Skeletal muscle cell (primary cell): ENCODE results near the gene DR1.
"Not testable (repeated sequence)": the region's sequence is repeated elsewhere in the genome, so short reads cannot be mapped to it uniquely, and the experiment has no call there.

Source experiments
- DNase-seq: peaks from one replicate; pipeline ENCODE4 v3.0.0-alpha.2; 2010; ENCODE audit warnings: low read depth
- H3K4me3 ChIP-seq: 2 replicates; pipeline ENCODE4 v1.5.1; 2011; ENCODE audit warnings: low read depth, mild to moderate bottlenecking, control low read depth, low read length, moderate library complexity

Gene DR1

GRCh38 chr1:93338387-93339146 is 7.1 kb upstream of the DR1 start:
- peak; percentile 81 for DNase-seq
- H3K4me3 ChIP-seq: no peak overlapping the region

- no peak overlapping the region for H3K4me3 ChIP-seq
- no peak for DNase-seq
Observed at GRCh38 chr1:93339171-93339697, 6.5 kb upstream of the DR1 start.

GRCh38 chr1:93340090-93340489 is 5.6 kb upstream of the DR1 start:
- H3K4me3 ChIP-seq: no peak overlapping the region
- no peak for DNase-seq

GRCh38 chr1:93344484-93344883 is 1.2 kb upstream of the DR1 start:
- DNase-seq: no peak
- no peak overlapping the region for H3K4me3 ChIP-seq

GRCh38 chr1:93344886-93345632 is 648 bp upstream of the DR1 start:
- peak overlapping the region; percentile 86 for H3K4me3 ChIP-seq
- no peak for DNase-seq

- no peak for DNase-seq
- H3K4me3 ChIP-seq: peak overlapping the region; percentile 86
Observed at GRCh38 chr1:93346421-93346993, 800 bp downstream of the DR1 start.

- H3K4me3 ChIP-seq: peak overlapping the region; percentile 86
Observed at GRCh38 chr1:93347334-93347899, 1.7 kb downstream of the DR1 start.

GRCh38 chr1:93348104-93348728 is 2.5 kb downstream of the DR1 start:
- H3K4me3 ChIP-seq: peak overlapping the region; percentile 86
- no peak for DNase-seq

More at GRCh38 chr1:93347334-93347899, 1.7 kb downstream of the DR1 start:
- DNase-seq: no peak

GRCh38 chr1:93349231-93350135 is 3.8 kb downstream of the DR1 start:
- no peak for DNase-seq
- peak overlapping the region; percentile 86 for H3K4me3 ChIP-seq

- no peak for DNase-seq
- peak overlapping the region; percentile 86 for H3K4me3 ChIP-seq
Observed at GRCh38 chr1:93350322-93350721, 4.6 kb downstream of the DR1 start.

- no peak for DNase-seq
- no peak overlapping the region for H3K4me3 ChIP-seq
Observed at GRCh38 chr1:93350875-93351274, 5.2 kb downstream of the DR1 start.

GRCh38 chr1:93351346-93351745 is 5.6 kb downstream of the DR1 start:
- DNase-seq, H3K4me3 ChIP-seq: not testable (repeated sequence)

GRCh38 chr1:93352376-93352775 is 6.7 kb downstream of the DR1 start:
- no peak overlapping the region for H3K4me3 ChIP-seq
- DNase-seq: no peak

GRCh38 chr1:93353286-93353685 is 7.6 kb downstream of the DR1 start:
- H3K4me3 ChIP-seq: no peak overlapping the region
- DNase-seq: no peak

- H3K4me3 ChIP-seq: no peak overlapping the region
- DNase-seq: no peak
Observed at GRCh38 chr1:93354749-93355148, 9.0 kb downstream of the DR1 start.

- H3K4me3 ChIP-seq: no peak overlapping the region
- no peak for DNase-seq
Observed at GRCh38 chr1:93357242-93357641, 11.5 kb downstream of the DR1 start.

GRCh38 chr1:93358293-93358692 is 12.6 kb downstream of the DR1 start:
- no peak overlapping the region for H3K4me3 ChIP-seq
- DNase-seq: no peak

- no peak overlapping the region for H3K4me3 ChIP-seq
- DNase-seq: no peak
Observed at GRCh38 chr1:93360111-93360510, 14.4 kb downstream of the DR1 start.

- no peak for DNase-seq
- H3K4me3 ChIP-seq: no peak overlapping the region
Observed at GRCh38 chr1:93362237-93362636, 16.5 kb downstream of the DR1 start.
